SK-N-SH treated with all-trans-retinoic acid at 6 μM for 48 hours (cell line): ENCODE data around the gene MYL10.

Experiments
- ARNTL ChIP-seq: fragments of 450-650 bp; formaldehyde crosslinking; IDR thresholded peaks from 2 replicates; pipeline ENCODE4 v1.5.0; 2020; ENCODE audit warnings: low read depth, mild to moderate bottlenecking, moderate library complexity, borderline replicate concordance
- POU6F1 ChIP-seq: fragments of 250-450 bp; sonication (Bioruptor Pico); IDR thresholded peaks from 2 replicates; pipeline ENCODE4 v1.8.0; 2021; ENCODE audit warnings: low read depth, mild to moderate bottlenecking, moderate library complexity, borderline replicate concordance
- TF ChIP-seq, protein P1 (sequence below): fragments of 250-450 bp; sonication (Bioruptor Pico); IDR thresholded peaks from 2 replicates; pipeline ENCODE4 v1.5.1; 2020; ENCODE audit warnings: low read depth, mild to moderate bottlenecking, moderate library complexity

DNA sequence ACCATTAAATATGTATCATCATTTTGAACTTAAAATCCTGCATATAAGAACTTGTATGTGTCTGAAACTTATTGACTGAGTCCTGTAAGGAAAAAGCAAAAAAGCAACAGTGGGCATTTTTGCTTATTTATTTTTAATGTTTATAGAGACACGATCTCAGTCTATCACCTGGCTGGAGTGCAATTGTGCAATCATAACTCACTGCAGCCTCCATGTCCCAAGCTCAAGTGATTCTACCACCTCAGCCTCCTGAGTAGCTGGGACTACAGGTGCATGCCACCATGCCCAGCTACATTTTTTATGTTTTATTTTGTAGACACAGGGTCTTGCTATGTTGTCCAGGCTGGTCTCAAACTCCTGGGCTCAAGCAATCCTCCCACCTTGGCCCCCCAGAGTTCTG, 32.2 kb downstream of the MYL10 start:
- TF ChIP-seq ARNTL = no peak
- TF ChIP-seq, protein P1, sequence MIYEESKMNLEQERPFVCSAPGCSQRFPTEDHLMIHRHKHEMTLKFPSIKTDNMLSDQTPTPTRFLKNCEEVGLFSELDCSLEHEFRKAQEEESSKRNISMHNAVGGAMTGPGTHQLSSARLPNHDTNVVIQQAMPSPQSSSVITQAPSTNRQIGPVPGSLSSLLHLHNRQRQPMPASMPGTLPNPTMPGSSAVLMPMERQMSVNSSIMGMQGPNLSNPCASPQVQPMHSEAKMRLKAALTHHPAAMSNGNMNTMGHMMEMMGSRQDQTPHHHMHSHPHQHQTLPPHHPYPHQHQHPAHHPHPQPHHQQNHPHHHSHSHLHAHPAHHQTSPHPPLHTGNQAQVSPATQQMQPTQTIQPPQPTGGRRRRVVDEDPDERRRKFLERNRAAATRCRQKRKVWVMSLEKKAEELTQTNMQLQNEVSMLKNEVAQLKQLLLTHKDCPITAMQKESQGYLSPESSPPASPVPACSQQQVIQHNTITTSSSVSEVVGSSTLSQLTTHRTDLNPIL = no peak
- TF ChIP-seq POU6F1 = no peak
